ENCODE results near the gene FYB2. TPM values are rescaled to one million over a fixed set of nuclear protein-coding genes. Genes with fewer than 3 reads are reported as not detected.

FYB2 gene
- total RNA-seq, 2 experiments from 2014 or later = not detected

DNA sequence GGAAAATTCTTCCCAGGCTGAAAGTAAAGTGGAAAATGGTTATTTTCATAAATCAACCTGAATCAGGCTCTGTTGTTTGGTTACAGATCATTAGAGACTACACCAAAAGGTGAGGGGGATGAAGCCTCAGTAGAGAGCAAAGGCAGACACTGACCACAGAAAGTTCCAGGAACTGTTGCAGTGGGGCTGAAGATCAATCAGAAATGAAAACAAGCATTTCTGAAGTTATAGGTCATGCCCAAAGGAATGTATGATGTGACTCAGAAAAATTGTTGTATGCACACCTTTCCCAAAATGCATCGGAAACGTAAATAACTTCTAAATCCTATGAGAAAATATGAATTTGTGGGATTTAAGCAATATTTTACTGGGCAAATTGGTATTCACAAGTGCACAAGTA, 63.3 kb downstream of the FYB2 start:
- ChIA-PET POLR2A (no interaction called here), CTCF (no interaction called here)
- intact Hi-C loops (cut with DNase I, micrococcal nuclease) = no loop called here
- no peaks in the 10 kb centered on the region for H3K36me3 Mint-ChIP-seq (ENCODE audit: low read depth)
- DNase-seq = no peak
- no peak overlapping the region for H3K4me3 Mint-ChIP-seq
- no peak for ATAC-seq
- no peak overlapping the region for H3K27ac Mint-ChIP-seq
- no peaks in the 10 kb centered on the region for H3K9me3 Mint-ChIP-seq (ENCODE audit: low read depth)
- peaks cover 2% of the 10 kb centered on the region for H3K4me1 Mint-ChIP-seq
- H3K27me3 Mint-ChIP-seq = peaks cover 29% of the 10 kb centered on the region

DNA sequence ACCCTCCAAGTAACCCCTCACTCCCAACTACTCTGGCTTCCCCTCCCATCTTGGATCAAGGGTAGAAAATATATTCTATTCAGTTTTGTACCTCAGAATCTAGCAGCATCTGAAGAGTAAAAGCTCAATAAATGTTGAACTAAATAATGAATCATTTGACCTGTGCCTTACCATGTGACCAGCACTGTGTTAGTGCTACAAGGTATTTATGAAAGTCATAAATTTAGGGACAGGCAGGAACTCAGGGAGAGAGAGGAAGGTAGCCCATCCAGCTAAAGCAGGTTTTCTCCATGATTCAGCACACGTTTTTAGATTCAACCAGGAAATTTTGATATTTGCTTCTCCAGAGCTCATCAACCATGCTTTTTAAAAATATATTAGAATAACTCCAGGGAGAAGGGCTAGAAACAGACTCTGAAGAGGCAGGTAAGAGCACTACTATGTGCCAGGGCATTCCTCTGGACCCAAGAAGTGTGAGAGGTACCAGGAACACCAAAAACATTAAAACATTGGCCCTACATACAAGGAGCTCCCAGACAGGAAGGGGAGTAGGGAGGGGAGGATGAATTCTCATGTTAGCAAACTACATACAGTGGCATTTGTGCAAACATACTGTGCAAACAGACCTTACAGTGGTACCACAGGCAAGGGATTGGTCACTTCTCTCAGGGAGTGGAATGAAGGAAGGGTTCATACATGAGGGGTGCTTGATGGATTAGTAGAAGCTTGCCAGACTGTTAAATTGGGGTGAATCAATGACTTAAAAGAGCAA, 64.3 kb downstream of the FYB2 start:
- H3K36me3 Mint-ChIP-seq (ENCODE audit: low read depth) = no peaks in the 10 kb centered on the region
- H3K27me3 Mint-ChIP-seq = peaks cover 29% of the 10 kb centered on the region
- ChIA-PET POLR2A (no interaction called here), CTCF (interaction anchor here (1.1 kb wide), 1 partner anchor 66 kb away, joined by 3 read pairs; no protein-coding TSS in a partner anchor)
- intact Hi-C loops (cut with DNase I, micrococcal nuclease) = no loop called here
- H3K27ac Mint-ChIP-seq = no peak overlapping the region
- ATAC-seq (no peak), DNase-seq (no peak)
- H3K4me1 Mint-ChIP-seq = peaks cover 2% of the 10 kb centered on the region
- H3K4me3 Mint-ChIP-seq = no peak overlapping the region
- no peaks in the 10 kb centered on the region for H3K9me3 Mint-ChIP-seq (ENCODE audit: low read depth)

DNA sequence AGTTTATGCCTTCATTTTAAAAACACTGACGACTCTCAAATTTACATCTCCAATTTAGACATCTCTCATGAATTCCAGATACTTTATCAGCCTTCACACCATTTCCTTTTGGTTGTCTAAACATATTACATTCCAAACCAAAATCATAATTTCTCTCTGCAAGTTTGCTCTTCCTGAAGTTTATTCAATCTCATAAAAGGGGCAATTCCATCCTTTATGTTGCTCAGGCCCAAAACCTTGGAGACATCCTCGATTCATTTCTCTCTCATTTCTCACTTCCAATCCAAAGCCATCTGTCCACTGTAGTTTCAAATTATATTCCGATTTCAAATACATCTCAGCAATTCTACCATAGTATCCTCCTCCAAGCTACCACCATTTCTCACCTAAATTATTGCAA, 74.0 kb downstream of the FYB2 start:
- ATAC-seq = no peak
- peaks cover 5% of the 10 kb centered on the region for H3K27me3 Mint-ChIP-seq
- intact Hi-C loops (cut with DNase I, micrococcal nuclease) = no loop called here
- H3K4me3 Mint-ChIP-seq = no peak overlapping the region
- ChIA-PET CTCF (no interaction called here), POLR2A (no interaction called here)
- no peak overlapping the region for H3K27ac Mint-ChIP-seq
- DNase-seq = no peak
- H3K9me3 Mint-ChIP-seq (ENCODE audit: low read depth) = no peaks in the 10 kb centered on the region
- H3K4me1 Mint-ChIP-seq = no peaks in the 10 kb centered on the region
- no peaks in the 10 kb centered on the region for H3K36me3 Mint-ChIP-seq (ENCODE audit: low read depth)

DNA sequence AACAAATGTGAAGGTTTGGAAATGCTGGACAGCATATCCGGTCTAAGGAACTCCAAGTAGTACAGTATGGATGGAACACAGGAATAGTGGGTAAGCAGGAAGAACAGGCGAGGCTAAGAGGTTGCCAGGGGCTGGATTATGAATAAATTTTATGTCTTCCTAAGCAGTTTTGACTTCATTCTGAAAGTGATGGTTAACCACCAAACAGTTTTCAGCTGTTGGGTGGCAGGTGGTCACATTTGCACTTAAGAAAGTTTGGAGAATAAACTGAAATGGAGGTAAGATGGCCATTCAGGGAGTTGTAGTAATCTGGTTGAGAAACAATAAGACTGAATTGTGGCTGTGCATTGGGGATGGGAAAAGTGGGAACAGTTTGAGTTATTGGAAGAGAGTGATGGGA, 90.2 kb downstream of the FYB2 start:
- Mint-ChIP-seq H3K9me3 (ENCODE audit: low read depth) (no peaks in the 10 kb centered on the region), H3K4me1 (no peaks in the 10 kb centered on the region), H3K4me3 (no peak overlapping the region), H3K27me3 (peaks cover 28% of the 10 kb centered on the region), H3K36me3 (ENCODE audit: low read depth) (no peaks in the 10 kb centered on the region), H3K27ac (no peak overlapping the region)
- ATAC-seq = no peak
- ChIA-PET POLR2A (no interaction called here), CTCF (interaction anchor here (0.8 kb wide), 1 partner anchor 844 kb away, joined by 3 read pairs; no protein-coding TSS in a partner anchor)
- no peak for DNase-seq
- intact Hi-C loops (cut with DNase I, micrococcal nuclease) = no loop called here

DNA sequence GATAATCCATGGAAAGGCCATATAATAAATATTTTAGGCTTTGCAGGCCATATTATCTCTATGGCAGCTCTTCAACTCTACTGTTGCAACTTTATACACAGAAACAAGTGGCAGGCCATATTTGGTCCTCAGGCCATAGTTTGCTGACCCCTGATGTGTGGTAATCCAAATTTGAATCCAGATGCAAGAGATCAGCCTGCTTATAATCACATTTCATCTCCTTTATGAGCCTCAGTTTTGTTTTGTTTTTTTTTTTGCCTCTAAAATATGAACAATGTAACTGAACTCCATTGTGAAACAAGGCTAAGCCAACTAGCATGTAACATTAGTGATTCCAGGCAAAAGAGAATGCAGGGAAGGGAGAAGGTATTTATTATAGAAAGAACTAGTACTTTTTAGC, 92.5 kb downstream of the FYB2 start:
- intact Hi-C loops (cut with DNase I, micrococcal nuclease) = no loop called here

DNA sequence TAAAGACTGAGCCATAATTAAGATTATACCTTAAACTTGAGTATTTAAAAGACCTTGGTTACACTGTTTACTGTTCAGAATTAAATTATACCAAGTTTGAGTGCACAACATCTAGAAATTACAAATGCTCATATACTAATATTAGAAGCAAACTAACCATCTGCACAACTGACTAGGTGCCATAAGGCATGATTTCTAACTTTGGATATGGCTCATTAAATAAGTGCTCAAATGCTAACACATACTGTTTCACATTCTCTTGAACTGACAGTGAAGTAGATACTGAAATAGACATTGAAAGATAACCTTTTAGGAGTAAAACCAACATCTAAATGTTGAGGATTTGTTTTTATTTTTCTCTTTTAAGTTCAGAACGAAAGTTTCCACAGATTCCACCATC, 100.0 kb downstream of the FYB2 start:
- H3K36me3 Mint-ChIP-seq (ENCODE audit: low read depth) = no peaks in the 10 kb centered on the region
- intact Hi-C loops (cut with DNase I, micrococcal nuclease) = no loop called here
- H3K4me3 Mint-ChIP-seq = no peak overlapping the region
- POLR2A ChIA-PET = no interaction called here
- H3K27me3 Mint-ChIP-seq = peaks cover 8% of the 10 kb centered on the region
- DNase-seq = no peak
- ATAC-seq = no peak
- H3K27ac Mint-ChIP-seq = no peak overlapping the region
- CTCF ChIA-PET = interaction anchor here (0.8 kb wide), 1 partner anchor 244 kb away, joined by 3 read pairs; no protein-coding TSS in a partner anchor
- no peaks in the 10 kb centered on the region for H3K9me3 Mint-ChIP-seq (ENCODE audit: low read depth)
- no peaks in the 10 kb centered on the region for H3K4me1 Mint-ChIP-seq

More for the DNA sequence above, 92.5 kb downstream of the FYB2 start:
- ATAC-seq (no peak), DNase-seq (no peak)
- no peaks in the 10 kb centered on the region for H3K36me3 Mint-ChIP-seq (ENCODE audit: low read depth)
- POLR2A ChIA-PET = no interaction called here
- no peak overlapping the region for H3K4me3 Mint-ChIP-seq
- no peaks in the 10 kb centered on the region for H3K4me1 Mint-ChIP-seq
- CTCF ChIA-PET = no interaction called here
- no peaks in the 10 kb centered on the region for H3K9me3 Mint-ChIP-seq (ENCODE audit: low read depth)
- peaks cover 30% of the 10 kb centered on the region for H3K27me3 Mint-ChIP-seq
- no peak overlapping the region for H3K27ac Mint-ChIP-seq

DNA sequence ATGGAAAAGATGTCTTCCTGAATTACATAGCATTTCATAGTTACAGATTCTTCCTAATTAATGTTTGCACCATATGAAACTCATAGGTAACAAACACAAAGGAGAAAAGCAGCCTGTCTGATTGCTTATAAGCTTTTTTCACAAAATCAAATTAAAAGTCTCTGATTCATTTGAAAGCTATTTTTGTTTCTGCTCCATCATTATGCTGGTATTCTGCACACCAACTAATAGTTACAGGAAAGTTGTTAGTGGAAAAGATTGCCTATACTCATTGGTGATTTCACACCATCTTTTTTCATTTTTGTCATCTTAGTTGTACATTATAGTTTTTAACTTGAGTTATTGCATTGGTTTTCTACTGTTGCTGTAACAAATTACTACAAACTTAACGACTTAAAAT, 104.0 kb downstream of the FYB2 start:
- Mint-ChIP-seq H3K27ac (no peak overlapping the region), H3K9me3 (ENCODE audit: low read depth) (no peaks in the 10 kb centered on the region), H3K36me3 (ENCODE audit: low read depth) (no peaks in the 10 kb centered on the region)

DNA sequence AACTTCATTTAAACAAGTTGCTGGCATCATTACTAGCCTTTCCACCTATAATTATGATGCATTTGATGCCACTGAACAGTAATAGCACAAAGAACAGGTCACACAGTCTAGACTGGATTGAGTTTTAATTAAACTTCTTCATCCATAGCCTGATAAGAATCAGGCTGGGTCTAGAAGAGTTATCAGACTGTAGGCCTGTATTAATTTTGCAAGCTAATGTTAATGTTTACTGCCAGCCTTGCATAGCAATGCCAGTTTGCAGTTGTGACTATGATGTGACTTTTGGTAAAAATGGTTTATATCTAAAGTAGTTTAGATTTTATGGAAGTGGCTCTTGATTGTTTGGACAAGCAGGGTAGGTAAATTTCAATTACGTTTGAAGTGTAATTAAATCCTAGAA, 106.1 kb downstream of the FYB2 start:
- POLR2A ChIA-PET = no interaction called here
- CTCF ChIA-PET = interaction anchor here (0.7 kb wide), 1 partner anchor 451 kb away, joined by 3 read pairs; no protein-coding TSS in a partner anchor
- no peaks in the 10 kb centered on the region for H3K36me3 Mint-ChIP-seq (ENCODE audit: low read depth)
- H3K27ac Mint-ChIP-seq = no peak overlapping the region
- H3K4me1 Mint-ChIP-seq = no peaks in the 10 kb centered on the region
- no peak for ATAC-seq
- no peak overlapping the region for H3K4me3 Mint-ChIP-seq
- no peaks in the 10 kb centered on the region for H3K9me3 Mint-ChIP-seq (ENCODE audit: low read depth)
- no peak for DNase-seq
- peaks cover 7% of the 10 kb centered on the region for H3K27me3 Mint-ChIP-seq
- intact Hi-C loops (cut with DNase I, micrococcal nuclease) = no loop called here

More for the DNA sequence above, 104.0 kb downstream of the FYB2 start:
- Mint-ChIP-seq H3K27me3 (peaks cover 2% of the 10 kb centered on the region), H3K4me1 (no peaks in the 10 kb centered on the region), H3K4me3 (no peak overlapping the region)
- ChIA-PET CTCF (no interaction called here), POLR2A (no interaction called here)
- intact Hi-C loops (cut with DNase I, micrococcal nuclease) = no loop called here
- ATAC-seq (no peak), DNase-seq (no peak)

DNA sequence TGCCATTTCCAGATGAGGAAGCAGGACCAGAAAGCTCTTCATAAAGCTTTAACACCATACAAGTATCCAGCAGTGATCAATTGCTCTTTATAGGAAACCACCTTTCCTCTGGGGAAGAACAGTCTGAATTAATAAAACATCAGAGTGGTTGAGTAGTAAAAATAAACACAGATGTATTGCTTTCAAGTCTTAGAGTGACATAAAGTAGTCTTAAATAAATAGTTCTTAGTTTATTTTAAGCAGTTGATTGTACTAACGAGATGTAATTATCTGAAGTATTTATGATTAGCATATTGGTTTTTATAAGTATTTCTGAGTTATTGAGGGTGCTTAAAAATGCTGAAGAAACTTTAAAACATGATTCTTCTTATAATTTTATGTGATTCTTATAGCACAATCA, 107.1 kb downstream of the FYB2 start:
- intact Hi-C loops (cut with DNase I, micrococcal nuclease) = no loop called here
- no peaks in the 10 kb centered on the region for H3K36me3 Mint-ChIP-seq (ENCODE audit: low read depth)
- H3K27ac Mint-ChIP-seq = no peak overlapping the region
- ATAC-seq (no peak), DNase-seq (no peak)
- H3K9me3 Mint-ChIP-seq (ENCODE audit: low read depth) = no peaks in the 10 kb centered on the region
- H3K4me3 Mint-ChIP-seq = no peak overlapping the region
- ChIA-PET POLR2A (no interaction called here), CTCF (no interaction called here)
- no peaks in the 10 kb centered on the region for H3K4me1 Mint-ChIP-seq
- peaks cover 10% of the 10 kb centered on the region for H3K27me3 Mint-ChIP-seq

DNA sequence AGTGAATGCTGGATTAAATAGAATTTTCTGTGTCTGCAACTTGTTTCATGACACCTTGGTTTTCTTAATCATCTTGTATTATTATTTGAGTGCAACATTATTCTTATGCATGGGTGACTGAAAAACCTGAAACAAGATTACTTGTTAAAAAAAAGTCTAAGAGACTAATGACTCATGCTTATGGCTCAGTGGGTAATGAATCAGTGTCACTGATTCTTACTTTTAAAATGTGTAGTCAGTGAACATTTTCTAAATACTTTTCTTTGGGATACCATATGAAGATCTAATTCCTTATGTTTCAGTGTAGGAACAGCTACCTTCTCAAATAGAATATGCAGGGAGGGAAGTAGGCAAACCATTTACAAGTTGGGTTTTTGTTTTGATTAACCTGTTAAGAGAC, 108.6 kb downstream of the FYB2 start:
- no peak for ATAC-seq
- intact Hi-C loops (cut with DNase I, micrococcal nuclease) = no loop called here

DNA sequence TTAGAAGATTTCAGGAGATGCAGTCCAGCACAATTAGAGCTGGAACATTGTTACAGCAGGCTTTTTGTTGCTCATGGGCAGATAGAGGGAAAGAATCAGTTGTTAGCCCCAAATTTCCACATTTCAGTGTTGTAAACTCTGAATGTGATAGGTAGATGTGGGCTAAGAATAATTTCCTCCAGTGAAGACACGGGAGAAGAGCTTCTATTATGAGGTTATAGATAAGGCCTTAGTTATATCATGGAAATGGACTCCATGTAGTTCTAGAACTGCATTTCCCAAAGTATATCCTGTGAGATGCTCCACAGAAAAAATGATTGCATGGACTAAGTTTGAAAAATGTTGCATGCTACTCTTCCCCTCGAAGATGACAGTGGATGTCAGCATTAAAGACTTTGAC, 109.2 kb downstream of the FYB2 start:
- ATAC-seq (no peak), DNase-seq (no peak)
- intact Hi-C loops (cut with DNase I, micrococcal nuclease) = loop anchor here (2.0 to 5.0 kb wide), 4 partner anchors 1233 to 1425 kb away; no protein-coding TSS in a partner anchor
- H3K4me1 Mint-ChIP-seq = no peaks in the 10 kb centered on the region
- H3K36me3 Mint-ChIP-seq (ENCODE audit: low read depth) = no peaks in the 10 kb centered on the region
- CTCF ChIA-PET = interaction anchor here (0.5 to 1.6 kb wide), 7 partner anchors 9 to 1765 kb away, joined by 3 to 6 read pairs (median 3); no protein-coding TSS in a partner anchor
- H3K27me3 Mint-ChIP-seq = peaks cover 18% of the 10 kb centered on the region
- H3K4me3 Mint-ChIP-seq = no peak overlapping the region
- POLR2A ChIA-PET = no interaction called here
- H3K9me3 Mint-ChIP-seq (ENCODE audit: low read depth) = no peaks in the 10 kb centered on the region
- no peak overlapping the region for H3K27ac Mint-ChIP-seq

More for the DNA sequence above, 108.6 kb downstream of the FYB2 start:
- ChIA-PET POLR2A (no interaction called here), CTCF (interaction anchor here (1.0 to 1.6 kb wide), 2 partner anchors 10 to 276 kb away, joined by 4 to 6 read pairs; no protein-coding TSS in a partner anchor)
- no peaks in the 10 kb centered on the region for H3K9me3 Mint-ChIP-seq (ENCODE audit: low read depth)
- no peaks in the 10 kb centered on the region for H3K36me3 Mint-ChIP-seq (ENCODE audit: low read depth)
- no peak overlapping the region for H3K4me3 Mint-ChIP-seq
- no peak for DNase-seq
- H3K27me3 Mint-ChIP-seq = peaks cover 18% of the 10 kb centered on the region
- no peak overlapping the region for H3K27ac Mint-ChIP-seq
- no peaks in the 10 kb centered on the region for H3K4me1 Mint-ChIP-seq

DNA sequence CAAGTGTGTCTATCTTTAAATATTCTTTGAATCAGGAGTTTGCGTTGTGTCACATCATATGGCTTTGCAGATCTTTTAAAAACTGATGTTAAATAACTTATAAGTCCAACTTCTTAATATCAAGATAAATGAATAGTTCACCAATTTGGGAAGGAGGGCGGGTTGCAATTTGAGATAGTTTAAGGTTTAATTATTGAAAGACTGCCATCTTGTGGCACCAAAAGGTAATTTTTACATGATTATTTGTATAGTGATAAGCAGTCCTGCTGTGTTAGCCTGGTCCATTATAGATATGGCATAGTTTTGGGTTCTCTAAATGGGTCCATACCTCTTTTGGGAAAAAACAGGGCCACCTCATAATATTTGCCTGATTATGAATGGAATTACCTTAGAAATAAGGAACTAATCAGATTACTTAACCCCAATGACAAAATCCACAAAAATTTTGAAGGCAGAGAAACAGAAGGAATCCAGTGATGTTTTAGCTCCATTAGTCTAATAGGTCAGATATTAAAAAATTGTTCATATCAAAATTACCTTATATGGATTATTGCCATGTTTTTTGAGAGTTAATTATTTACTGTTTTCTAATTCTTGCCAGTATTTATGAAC, 109.8 kb downstream of the FYB2 start:
- intact Hi-C loops (cut with DNase I, micrococcal nuclease) = loop anchor here (2.0 to 5.0 kb wide), 4 partner anchors 1232 to 1425 kb away; no protein-coding TSS in a partner anchor
- no peak overlapping the region for H3K27ac Mint-ChIP-seq
- no peaks in the 10 kb centered on the region for H3K36me3 Mint-ChIP-seq (ENCODE audit: low read depth)
- peaks cover 18% of the 10 kb centered on the region for H3K27me3 Mint-ChIP-seq
- POLR2A ChIA-PET = no interaction called here
- no peaks in the 10 kb centered on the region for H3K9me3 Mint-ChIP-seq (ENCODE audit: low read depth)
- no peaks in the 10 kb centered on the region for H3K4me1 Mint-ChIP-seq
- DNase-seq (no peak), ATAC-seq (peak; percentile 44)
- CTCF ChIA-PET = interaction anchor here (0.5 to 1.6 kb wide), 7 partner anchors 9 to 1764 kb away, joined by 3 to 6 read pairs (median 3); no protein-coding TSS in a partner anchor
- no peak overlapping the region for H3K4me3 Mint-ChIP-seq
